Renal cortex interstitium (tissue), 15 donors: Measurements from ENCODE around the gene ZBTB45. TPM values are rescaled to one million over a fixed set of nuclear protein-coding genes. Genes with fewer than 3 reads are reported as not detected.

Experiments
- DNase-seq, 11 donors: peaks; one replicate each; pipeline ENCODE4 v3.0.0-alpha.2; 2013; ENCODE audit warnings: low read depth in 9 of 11, low spot score in 4 of 11; ENCODE audit errors: extremely low read depth in 1 of 11
- long read RNA-seq, 16 experiments: transcript quantifications; one replicate each; lab custom pipeline, GENCODE V29; 2026
- polyA plus RNA-seq, 3 donors: library from polyadenylated mRNA; unstranded; fragments of 120-200 nt; gene quantifications; one replicate each; pipeline ENCODE4 v1.2.1, GENCODE V29; 2013; ENCODE audit not compliant: insufficient read length in 3 of 3

The ZBTB45 gene
- 10 to 100 TPM in 2 of 3 donors, 1 to 10 TPM in 1; 8.7 to 15.0 (median 14.4) TPM for polyA plus RNA-seq
- long read RNA-seq, donor 1, transcript ZBTB45-202 (3 exons, 2,541 nt) = major isoform, 5 of 233 reads
- long read RNA-seq, donor 1, partial matches to known transcripts = 204 of 233 reads
- long read RNA-seq, donor 1, other reads (novel, unspliced or antisense) = 24 of 233 reads
- long read RNA-seq, donor 2, partial matches to known transcripts = 0 of 3 reads
- long read RNA-seq, donor 2, other reads (novel, unspliced or antisense) = 0 of 3 reads
- long read RNA-seq, donor 3, partial matches to known transcripts = 11 of 14 reads
- long read RNA-seq, donor 3, other reads (novel, unspliced or antisense) = 0 of 14 reads
- long read RNA-seq, donor 4, partial matches to known transcripts = 0 of 2 reads
- long read RNA-seq, donor 4, other reads (novel, unspliced or antisense) = 0 of 2 reads
- long read RNA-seq, donor 5, transcript ZBTB45-202 (3 exons, 2,541 nt) = major isoform, 6 of 12 reads
- long read RNA-seq, donor 5, partial matches to known transcripts = 5 of 12 reads
- long read RNA-seq, donor 5, other reads (novel, unspliced or antisense) = 0 of 12 reads
- long read RNA-seq, donor 6, partial matches to known transcripts = 0 of 4 reads
- long read RNA-seq, donor 6, other reads (novel, unspliced or antisense) = 0 of 4 reads
- long read RNA-seq, donor 7, partial matches to known transcripts = 5 of 6 reads
- long read RNA-seq, donor 7, other reads (novel, unspliced or antisense) = 0 of 6 reads
- long read RNA-seq, donor 8, partial matches to known transcripts = 354 of 418 reads
- long read RNA-seq, donor 8, other reads (novel, unspliced or antisense) = 62 of 418 reads
- long read RNA-seq, donor 9, partial matches to known transcripts = 179 of 212 reads
- long read RNA-seq, donor 9, other reads (novel, unspliced or antisense) = 31 of 212 reads
- long read RNA-seq, donor 10, partial matches to known transcripts = 0 of 5 reads
- long read RNA-seq, donor 10, other reads (novel, unspliced or antisense) = 0 of 5 reads
- long read RNA-seq, donor 11, partial matches to known transcripts = 0 of 2 reads
- long read RNA-seq, donor 11, other reads (novel, unspliced or antisense) = 0 of 2 reads
- long read RNA-seq, donor 12, partial matches to known transcripts = 0 of 2 reads
- long read RNA-seq, donor 12, other reads (novel, unspliced or antisense) = 0 of 2 reads
- long read RNA-seq, donor 13, transcript ZBTB45-202 (3 exons, 2,541 nt) = major isoform, 5 of 13 reads
- long read RNA-seq, donor 13, partial matches to known transcripts = 8 of 13 reads
- long read RNA-seq, donor 13, other reads (novel, unspliced or antisense) = 0 of 13 reads
- long read RNA-seq, donor 14, partial matches to known transcripts = 0 of 2 reads
- long read RNA-seq, donor 14, other reads (novel, unspliced or antisense) = 0 of 2 reads
- long read RNA-seq, donor 15, partial matches to known transcripts = 0 of 2 reads
- long read RNA-seq, donor 15, other reads (novel, unspliced or antisense) = 0 of 2 reads
- long read RNA-seq, donor 16, transcript ZBTB45-202 (3 exons, 2,541 nt) = major isoform, 11 of 836 reads
- long read RNA-seq, donor 16, partial matches to known transcripts = 692 of 836 reads
- long read RNA-seq, donor 16, other reads (novel, unspliced or antisense) = 132 of 836 reads

DNA sequence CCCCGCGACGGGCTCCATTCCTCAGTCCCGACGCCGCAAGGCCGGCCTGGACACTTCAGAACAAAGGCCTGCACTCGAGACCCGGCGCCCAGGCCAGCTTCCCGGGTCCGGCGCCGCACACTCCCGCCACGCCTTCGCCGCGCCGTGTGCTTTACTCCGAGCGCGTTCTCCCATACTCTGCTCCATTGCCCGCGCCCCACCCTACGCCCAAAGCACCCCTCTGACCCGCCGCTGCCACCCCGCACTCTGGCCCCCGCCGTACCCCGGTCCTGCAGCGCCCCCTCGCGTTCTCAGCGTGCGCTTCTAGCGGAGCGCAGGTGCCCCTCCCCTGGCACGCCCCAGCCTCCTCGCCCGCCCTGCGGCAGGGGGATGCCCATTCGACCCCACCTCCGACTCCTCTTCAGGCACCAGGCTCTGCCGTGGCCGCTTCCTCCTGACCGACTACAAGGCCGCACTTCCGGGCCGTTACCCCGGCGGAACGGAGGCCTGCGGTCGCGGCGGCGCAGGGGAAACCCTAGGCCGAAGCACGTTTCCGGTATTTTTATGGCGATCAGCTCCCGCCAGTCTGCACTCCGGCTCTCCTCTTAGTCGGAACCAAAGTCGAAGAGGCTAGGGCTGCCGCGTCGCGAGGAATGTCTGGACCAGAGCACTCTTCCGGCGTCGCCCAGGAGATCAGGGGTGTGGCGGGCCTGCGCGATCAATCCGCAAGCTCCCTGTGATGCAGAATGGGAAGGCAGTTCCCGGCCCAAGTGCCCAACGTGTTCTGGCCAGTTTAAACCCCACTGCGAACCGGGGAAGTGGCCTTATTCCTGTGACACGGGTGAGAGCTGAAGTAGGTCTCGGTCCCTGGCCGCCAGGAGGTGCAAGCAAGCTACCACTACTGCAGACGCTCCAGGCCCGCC lies at the start of gene ZBTB45:
Gene ZBTB45 (minus strand): TSS at position 456 of the 902 bp plus-strand sequence. CDS start 2,137 bp downstream, outside the sequence.
- DNase-seq = peak; percentile 83 to 95 (median 91)

- no peak for DNase-seq
Observed at GRCh38 chr19:58568453-58569130, 49.0 kb upstream of the ZBTB45 start.

DNA sequence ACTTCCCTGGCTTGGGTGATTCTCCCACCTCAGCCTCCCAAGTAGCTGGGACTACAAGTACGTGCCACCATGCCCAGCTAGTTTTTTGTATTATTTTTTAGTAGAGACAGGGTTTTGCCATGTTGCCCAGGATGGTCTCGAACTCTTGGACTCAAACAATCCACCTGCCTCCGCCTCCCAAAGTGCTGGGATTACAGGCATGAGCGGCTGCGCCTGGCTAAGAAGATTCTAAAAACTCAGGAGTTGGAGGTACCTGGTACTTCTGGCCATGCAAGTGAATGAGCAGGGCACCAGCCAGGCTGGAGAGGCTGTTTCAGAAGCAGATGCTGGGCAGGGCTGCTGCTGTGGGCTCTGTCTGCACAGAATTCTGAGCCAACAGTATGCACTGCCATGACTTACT lies 47.4 kb upstream of the ZBTB45 start:
- DNase-seq = no peak

- DNase-seq = no peak
Observed at GRCh38 chr19:58563823-58564222, 44.2 kb upstream of the ZBTB45 start.

DNA sequence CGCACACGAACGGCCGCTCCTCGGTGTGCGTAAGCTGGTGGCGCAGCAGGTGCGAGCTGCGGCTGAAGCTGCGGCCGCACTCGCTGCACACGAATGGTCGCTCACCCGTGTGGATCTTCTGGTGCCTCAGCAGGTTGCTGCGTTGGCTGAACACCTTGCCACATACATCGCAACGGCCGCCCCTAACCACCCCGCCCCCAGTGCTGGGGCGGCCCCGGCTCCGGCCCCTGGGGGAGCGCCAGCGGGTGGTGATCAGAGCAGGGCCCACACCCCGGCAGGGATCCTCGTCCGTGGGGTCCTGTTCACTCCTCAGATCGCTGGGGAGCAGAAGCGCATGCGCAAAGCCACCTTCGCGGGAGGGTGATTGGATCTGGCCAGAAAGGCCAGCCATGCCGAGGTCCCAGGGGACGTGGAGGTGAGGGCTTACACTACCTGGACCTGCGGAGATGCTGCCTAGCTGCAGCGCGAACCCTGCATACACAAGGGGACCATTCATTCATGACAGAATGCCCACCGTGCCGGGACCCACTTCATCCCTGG lies 43.5 kb upstream of the ZBTB45 start:
- peak in 1 of 11 donors; percentile 33 for DNase-seq

DNA sequence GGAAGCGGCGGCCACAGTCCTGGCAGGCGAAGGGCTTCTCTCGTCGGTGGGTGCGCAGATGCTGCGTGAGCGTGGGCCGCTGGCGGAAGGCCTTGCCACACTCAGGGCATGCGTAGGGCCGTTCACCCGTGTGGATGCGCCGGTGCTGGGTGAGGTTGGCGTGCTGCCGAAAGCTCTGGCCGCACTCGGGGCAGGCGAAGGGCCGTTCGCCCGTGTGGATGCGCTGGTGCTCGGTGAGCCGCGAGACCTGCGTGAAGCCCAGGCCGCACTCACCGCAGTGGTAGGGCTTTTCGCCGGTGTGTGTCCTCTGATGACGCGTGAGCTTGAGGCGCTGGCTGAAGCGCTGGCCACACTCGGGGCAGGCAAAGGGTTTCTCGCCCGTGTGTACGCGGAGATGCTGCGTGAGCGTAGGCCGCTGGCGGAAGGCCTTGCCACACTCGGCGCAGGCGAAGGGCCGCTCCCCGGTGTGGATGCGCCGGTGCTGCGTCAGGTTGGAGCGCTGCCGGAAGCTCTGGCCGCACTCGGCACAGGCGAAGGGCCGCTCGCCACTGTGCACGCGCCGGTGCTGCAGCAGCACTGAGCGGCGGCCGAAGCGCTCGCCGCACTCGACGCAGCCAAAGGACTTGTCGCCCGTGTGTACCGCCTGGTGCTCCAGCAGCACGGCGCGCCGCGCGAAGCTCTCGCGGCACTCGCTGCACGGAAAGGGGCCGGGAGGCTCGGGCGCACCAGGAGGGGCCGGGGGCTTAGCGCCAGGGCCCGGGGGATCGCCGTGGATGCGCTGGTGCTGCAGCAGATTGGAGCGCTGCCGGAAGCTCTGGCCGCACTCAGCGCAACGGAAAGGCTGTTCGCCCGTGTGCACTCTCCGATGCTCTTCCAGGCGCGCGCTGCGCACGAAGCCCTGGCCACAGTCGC lies 42.8 kb upstream of the ZBTB45 start:
- no peak for DNase-seq

- no peak for DNase-seq
Observed at GRCh38 chr19:58561373-58562121, 41.9 kb upstream of the ZBTB45 start.

DNA sequence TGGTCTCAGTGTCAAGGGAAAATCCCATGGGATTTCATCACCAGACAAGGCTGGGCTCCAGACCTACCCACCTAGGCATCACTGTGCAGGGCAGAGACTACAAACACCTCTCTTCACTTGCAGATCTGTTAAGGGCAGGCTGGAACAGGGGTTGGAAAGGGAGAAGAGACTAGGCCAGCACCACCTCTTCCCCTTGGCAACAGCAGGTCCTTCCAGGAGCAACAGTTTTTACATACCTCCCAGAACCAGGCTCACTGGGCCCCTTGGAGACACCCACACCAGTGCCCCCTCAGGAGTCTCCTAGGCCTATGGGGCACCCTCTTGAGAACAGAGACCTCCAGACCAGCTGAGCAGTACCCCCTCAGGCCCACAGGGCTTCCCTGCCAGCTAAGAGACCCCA lies 41.3 kb upstream of the ZBTB45 start:
- no peak for DNase-seq

DNA sequence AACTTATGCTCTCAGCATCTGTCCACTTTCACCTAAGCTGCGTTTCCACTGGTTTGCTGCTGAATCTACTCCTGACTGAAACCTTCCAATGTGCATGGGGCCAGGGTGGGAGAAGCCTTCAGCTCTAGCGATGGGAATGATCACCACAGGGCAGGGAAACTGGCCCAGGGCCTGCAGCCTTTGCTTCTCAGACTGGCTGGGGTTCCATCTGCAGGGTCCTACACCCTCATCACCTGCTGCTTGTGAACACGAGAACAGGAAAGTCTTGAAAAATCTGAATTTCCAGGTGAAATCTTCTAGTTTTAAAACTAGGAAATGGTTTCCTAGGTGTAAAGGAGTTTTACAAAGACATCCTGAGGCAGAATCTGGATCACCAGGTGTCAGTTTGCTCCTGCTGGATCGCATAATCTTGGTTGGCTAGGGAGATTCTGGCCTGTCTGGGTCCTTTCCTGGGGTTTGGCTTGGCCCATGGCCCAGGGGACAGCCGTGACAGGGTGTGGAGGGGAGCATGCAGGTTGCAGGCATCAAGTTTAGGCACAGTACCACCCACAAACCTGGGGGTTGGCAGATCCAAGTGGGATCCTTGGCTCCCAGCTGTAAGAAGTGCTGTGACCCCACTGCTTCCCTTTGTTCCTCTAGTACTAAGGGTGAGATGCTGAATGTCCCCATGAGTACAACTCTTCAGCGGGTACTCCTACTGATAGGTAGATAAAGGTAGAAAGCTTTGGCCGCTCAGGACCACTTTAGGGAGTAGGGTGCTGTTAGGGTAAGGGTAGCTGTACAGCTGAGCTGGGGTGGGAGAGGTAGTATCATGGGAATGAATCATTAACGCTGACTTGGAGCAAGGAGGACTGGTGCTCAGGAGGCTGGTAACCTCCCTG lies 40.6 kb upstream of the ZBTB45 start:
- no peak for DNase-seq

DNA sequence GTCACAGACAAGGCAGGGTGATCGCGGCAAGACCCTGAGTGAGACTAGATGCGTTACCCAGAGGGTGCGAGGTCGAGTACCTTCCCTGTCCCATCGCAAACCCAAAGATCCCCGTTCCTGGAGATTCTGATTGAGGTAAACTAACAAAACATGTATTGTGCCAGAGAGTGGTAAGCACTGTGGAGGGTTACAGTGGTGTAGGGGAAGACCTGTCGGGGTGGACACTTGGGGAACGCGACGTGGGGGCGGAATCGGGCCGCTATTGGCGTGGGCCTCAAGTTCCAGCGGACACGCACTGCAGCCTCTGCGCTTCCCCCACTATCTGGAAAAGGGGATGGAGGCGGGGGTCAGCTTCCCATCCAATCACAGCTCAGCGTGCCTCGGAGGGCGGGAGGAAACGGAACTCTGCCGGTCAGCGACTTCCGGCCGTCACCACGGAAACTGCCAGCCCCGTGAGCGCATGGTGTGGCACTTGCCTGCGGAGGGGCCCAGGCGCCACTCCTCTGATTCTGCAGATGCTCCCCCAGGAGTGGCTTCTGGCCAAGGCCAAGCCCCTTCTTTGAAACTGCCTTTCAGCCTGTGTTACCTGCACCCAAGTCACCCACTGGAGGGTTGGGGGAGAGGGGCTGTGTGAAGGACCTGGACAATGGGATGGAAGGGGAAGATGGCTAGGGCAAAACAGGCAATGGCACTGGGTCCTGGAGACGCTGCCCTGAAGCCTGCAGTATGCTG lies 39.8 kb upstream of the ZBTB45 start:
- DNase-seq = peak in 9 of 11 donors; percentile 85 to 94 (median 88)

- DNase-seq = peak; percentile 93 to 99 (median 98)
Observed at GRCh38 chr19:58558623-58559274, 39.1 kb upstream of the ZBTB45 start.

DNA sequence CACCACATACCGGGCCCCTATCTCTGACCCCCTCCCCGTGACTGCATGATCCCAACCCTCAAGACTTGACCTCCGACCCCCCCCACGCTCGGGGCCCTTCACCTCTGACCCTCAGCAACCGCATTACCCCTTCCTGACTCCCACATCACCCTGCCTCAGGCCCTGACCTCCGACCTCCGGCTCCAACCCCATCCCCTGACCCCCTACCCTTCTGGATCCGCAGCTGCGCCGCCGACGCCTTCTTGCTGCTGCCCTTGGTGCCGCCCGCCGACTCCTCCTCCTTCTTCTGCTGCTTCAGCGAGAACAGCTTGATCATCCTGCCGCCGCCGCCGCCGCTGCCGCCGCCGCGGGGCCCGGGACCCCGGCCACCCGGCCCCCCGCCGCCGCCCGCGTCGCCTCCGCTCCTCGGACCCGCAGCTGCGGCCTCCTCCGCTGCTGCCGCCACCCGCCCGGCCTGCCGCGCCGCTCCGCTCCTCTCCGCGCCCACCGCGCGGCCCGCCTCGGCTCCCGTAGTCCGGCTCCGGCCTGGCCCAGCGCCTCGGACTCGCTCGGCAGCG lies 38.5 kb upstream of the ZBTB45 start, which contains the start of gene UBE2M:
Gene UBE2M (minus strand): TSS at position 546 of the 557 bp plus-strand sequence. CDS start 230 bp downstream, at position 316.
- DNase-seq = no peak
